ENCODE measurements around the gene GNA14. TPM values are rescaled to one million over a fixed set of nuclear protein-coding genes. Genes with fewer than 3 reads are reported as not detected.

The GNA14 gene
- total RNA-seq, 1 experiment from 2014 or later, result not detected

- no peak overlapping the region for H3K27ac Mint-ChIP-seq (ENCODE audit: low read depth, unreplicated experiment)
- no peak for TF ChIP-seq CTCF (IDR thresholded peaks at IDR 0.05; ENCODE audit: unreplicated experiment)
- DNase-seq (ENCODE audit: unreplicated experiment), result no peak
- no peaks in the 10 kb centered on the region for H3K9me3 Mint-ChIP-seq (ENCODE audit: unreplicated experiment)
- BruUV-seq (replicated peaks), result no TSS peak
- CTCF ChIA-PET, result interaction anchor here (0.6 kb wide), 1 partner anchor 848 kb away, joined by 3 read pairs; no protein-coding TSS in a partner anchor
- POLR2A ChIA-PET, result no interaction called here
- H3K36me3 Mint-ChIP-seq (ENCODE audit: insufficient read depth, unreplicated experiment), result no peaks in the 10 kb centered on the region
- H3K4me3 Mint-ChIP-seq (ENCODE audit: unreplicated experiment), result no peak overlapping the region
- no peaks in the 10 kb centered on the region for H3K27me3 Mint-ChIP-seq (ENCODE audit: insufficient read depth, unreplicated experiment)
- intact Hi-C loops (cut with micrococcal nuclease), result no loop called here
- H3K4me1 Mint-ChIP-seq (ENCODE audit: insufficient read depth, unreplicated experiment), result no peaks in the 10 kb centered on the region
Measured at GRCh38 chr9:77677397-77677796, 29.3 kb upstream of the GNA14 start.

GRCh38 chr9:77673941-77674791 is 26.0 kb upstream of the GNA14 start:
- DNase-seq (ENCODE audit: unreplicated experiment), result no peak
- Mint-ChIP-seq H3K27me3 (ENCODE audit: insufficient read depth, unreplicated experiment) (no peaks in the 10 kb centered on the region), H3K4me1 (ENCODE audit: insufficient read depth, unreplicated experiment) (no peaks in the 10 kb centered on the region), H3K9me3 (ENCODE audit: unreplicated experiment) (no peaks in the 10 kb centered on the region), H3K4me3 (ENCODE audit: unreplicated experiment) (no peak overlapping the region), H3K36me3 (ENCODE audit: insufficient read depth, unreplicated experiment) (no peaks in the 10 kb centered on the region), H3K27ac (ENCODE audit: low read depth, unreplicated experiment) (no peak overlapping the region)
- intact Hi-C loops (cut with micrococcal nuclease), result no loop called here
- ChIA-PET POLR2A (interaction anchor here (0.5 kb wide), 1 partner anchor 185 kb away, joined by 3 read pairs; no protein-coding TSS in a partner anchor), CTCF (interaction anchor here (0.6 to 1.0 kb wide), 4 partner anchors 8 to 550 kb away, joined by 3 to 6 read pairs (median 3); no protein-coding TSS in a partner anchor)
- TF ChIP-seq CTCF (IDR thresholded peaks at IDR 0.05; ENCODE audit: unreplicated experiment), result no peak
- BruUV-seq (replicated peaks), result no TSS peak

- no peak for DNase-seq (ENCODE audit: unreplicated experiment)
- H3K4me3 Mint-ChIP-seq (ENCODE audit: unreplicated experiment), result no peak overlapping the region
- ChIA-PET CTCF (no interaction called here), POLR2A (no interaction called here)
- no peaks in the 10 kb centered on the region for H3K27me3 Mint-ChIP-seq (ENCODE audit: insufficient read depth, unreplicated experiment)
- intact Hi-C loops (cut with micrococcal nuclease), result no loop called here
- H3K4me1 Mint-ChIP-seq (ENCODE audit: insufficient read depth, unreplicated experiment), result no peaks in the 10 kb centered on the region
- no TSS peak for BruUV-seq (replicated peaks)
- no peaks in the 10 kb centered on the region for H3K9me3 Mint-ChIP-seq (ENCODE audit: unreplicated experiment)
- no peaks in the 10 kb centered on the region for H3K36me3 Mint-ChIP-seq (ENCODE audit: insufficient read depth, unreplicated experiment)
- TF ChIP-seq CTCF (IDR thresholded peaks at IDR 0.05; ENCODE audit: unreplicated experiment), result no peak
- H3K27ac Mint-ChIP-seq (ENCODE audit: low read depth, unreplicated experiment), result no peak overlapping the region
Measured at GRCh38 chr9:77672183-77672582, 24.1 kb upstream of the GNA14 start.

GRCh38 chr9:77667151-77667550 is 19.0 kb upstream of the GNA14 start:
- Mint-ChIP-seq H3K27me3 (ENCODE audit: insufficient read depth, unreplicated experiment) (no peaks in the 10 kb centered on the region), H3K27ac (ENCODE audit: low read depth, unreplicated experiment) (no peak overlapping the region), H3K9me3 (ENCODE audit: unreplicated experiment) (no peaks in the 10 kb centered on the region), H3K4me3 (ENCODE audit: unreplicated experiment) (no peak overlapping the region), H3K36me3 (ENCODE audit: insufficient read depth, unreplicated experiment) (no peaks in the 10 kb centered on the region), H3K4me1 (ENCODE audit: insufficient read depth, unreplicated experiment) (peaks cover 9% of the 10 kb centered on the region)
- BruUV-seq (replicated peaks), result no TSS peak
- TF ChIP-seq CTCF (IDR thresholded peaks at IDR 0.05; ENCODE audit: unreplicated experiment), result no peak
- CTCF ChIA-PET, result no interaction called here
- intact Hi-C loops (cut with micrococcal nuclease), result no loop called here
- POLR2A ChIA-PET, result no interaction called here
- no peak for DNase-seq (ENCODE audit: unreplicated experiment)

Data from MCF 10A (cell line).